Measurements from ENCODE around the gene PIK3R4. TPM values are rescaled to one million over a fixed set of nuclear protein-coding genes. Genes with fewer than 3 reads are reported as not detected.

PIK3R4 gene
- total RNA-seq, 1 experiment from 2014 or later = 33.9 TPM

DNA sequence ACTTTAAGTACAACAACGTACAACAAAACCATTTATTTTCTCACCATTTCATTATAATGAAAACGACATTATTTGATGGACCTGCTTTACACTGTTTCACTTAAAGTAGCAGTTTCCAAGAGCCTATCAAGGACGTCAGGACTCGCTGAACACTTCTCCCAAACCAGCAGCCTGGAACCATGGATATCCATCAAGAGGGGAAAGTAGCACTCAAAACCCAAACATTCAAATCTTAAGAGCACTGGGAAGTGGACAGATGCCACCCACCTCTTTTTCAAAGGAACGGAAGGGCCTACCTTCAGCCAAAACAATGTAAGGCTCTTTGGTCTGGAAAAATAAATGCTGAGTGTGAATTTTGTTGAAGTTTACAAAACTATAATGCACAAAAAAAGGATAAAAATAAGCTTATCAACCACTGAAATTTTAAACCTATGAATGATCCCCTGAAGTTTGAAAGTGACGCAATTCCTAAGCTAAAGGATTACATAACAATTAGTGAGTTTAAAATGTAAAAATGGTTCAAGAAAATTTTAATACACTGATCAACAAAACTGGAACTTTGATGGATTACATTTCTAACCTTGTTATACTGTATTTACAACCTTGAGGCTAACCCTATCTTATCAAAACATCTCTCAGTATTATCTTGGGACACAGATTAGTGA lies 4.6 kb downstream of the PIK3R4 start:
- no peak for DNase-seq (ENCODE audit: low read depth)

DNA sequence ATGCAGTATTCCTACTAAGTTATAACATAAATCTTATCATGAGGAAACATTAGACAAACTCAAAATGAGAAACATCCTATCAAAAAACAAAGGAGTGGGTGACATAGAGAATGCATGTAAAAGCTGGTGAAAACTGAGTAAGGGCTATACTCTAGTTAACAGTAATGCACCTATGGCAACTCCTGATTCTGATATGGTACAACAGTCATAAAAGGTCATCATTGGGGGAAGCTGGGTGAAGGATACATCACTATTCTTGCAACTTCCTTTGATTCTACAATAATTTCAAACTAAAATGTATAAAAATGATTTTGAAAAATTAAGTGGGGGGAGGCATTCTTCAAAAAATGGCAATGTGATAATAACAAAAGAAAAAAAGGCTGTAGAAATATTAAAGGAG lies 6.8 kb downstream of the PIK3R4 start:
- no peak for DNase-seq (ENCODE audit: low read depth)

DNA sequence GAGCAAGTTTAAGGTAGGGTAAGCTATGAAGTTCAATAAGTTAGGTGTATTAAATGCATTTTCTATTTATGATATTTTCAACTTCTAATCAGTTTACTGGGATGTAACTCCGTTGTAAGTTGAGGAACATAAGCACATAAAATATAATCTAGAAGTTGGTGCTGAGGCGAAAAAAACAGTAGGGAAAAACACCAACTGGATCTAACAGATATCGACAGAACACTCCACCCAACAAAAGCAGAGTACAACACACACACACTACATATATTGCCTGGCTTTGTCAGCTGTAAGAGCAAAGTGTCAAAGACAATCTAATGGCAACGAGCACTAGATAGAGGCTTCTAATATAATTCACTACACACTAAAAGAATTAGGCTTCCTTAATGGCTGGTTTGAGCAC lies 8.4 kb downstream of the PIK3R4 start:
- DNase-seq (ENCODE audit: low read depth) = no peak

DNA sequence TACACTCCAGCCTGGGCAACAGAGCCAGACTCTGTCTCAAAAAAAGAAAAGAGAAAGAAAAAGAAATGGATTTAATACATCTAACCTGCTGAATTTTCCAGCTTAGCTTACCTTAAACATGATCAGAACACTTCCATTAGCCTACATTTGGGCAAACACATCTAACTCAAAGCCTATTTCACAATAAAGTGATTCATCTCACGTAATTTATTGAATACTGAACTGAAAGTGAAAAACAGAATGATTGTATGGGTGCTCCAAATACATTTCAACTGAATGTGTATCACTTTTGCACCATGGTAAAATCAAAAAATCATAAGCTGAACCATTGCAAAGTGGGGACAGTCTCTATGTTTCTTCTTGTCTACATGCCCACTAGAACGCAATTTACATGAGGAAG lies 9.0 kb downstream of the PIK3R4 start:
- DNase-seq (ENCODE audit: low read depth) = no peak

DNA sequence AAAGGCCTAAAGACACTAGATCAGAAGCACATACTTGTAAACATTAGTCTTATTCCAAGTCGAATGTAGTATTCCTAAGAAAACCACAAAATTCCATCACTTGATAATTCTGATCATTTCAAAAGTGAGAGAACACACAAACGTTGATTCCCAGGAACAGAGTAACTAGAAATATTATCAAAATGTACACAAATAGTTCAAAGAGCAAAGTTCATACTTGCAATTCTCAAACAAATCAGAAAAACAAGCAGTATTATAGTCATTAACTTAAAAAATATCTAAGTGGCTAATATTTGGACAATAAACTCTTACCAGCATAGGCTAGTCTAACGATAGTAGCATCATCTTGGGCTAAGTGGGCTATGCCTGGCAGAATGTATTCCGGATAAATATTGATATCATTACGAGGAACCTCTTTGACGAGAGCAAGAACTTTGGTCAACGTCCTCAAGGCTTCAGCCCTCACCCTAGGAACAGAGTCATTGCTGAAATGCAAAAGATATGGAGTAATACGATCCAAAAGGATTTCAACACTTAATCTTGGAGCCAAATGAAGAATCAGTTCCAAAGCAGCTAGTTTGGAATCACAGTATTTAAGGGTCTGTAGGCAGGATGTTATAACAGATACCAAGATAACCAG lies 13.3 kb downstream of the PIK3R4 start:
- no peak for DNase-seq (ENCODE audit: low read depth)

- DNase-seq (ENCODE audit: low read depth) = no peak
These were observed 14.1 kb downstream of the PIK3R4 start for GRCh38 chr3:130732501-130732900.

DNA sequence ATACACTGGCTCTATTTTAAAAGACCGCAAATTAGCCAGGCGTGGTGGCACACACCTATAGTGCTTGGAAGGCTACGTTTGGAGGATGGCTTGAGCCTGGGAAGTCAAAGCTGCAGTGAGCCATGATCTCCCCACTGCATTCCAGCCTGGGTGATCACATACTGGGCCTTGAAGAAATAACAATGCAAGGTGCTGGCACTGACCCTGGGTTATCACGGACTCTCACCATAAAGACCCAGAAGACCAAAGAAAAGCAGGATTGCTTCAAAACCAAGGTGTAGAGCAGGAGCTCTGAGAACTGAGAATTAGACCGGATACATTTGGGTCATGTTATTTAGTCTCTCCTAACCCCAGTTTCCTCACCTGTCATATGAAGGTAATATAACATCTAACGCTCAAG lies 14.8 kb downstream of the PIK3R4 start:
- no peak for DNase-seq (ENCODE audit: low read depth)

DNA sequence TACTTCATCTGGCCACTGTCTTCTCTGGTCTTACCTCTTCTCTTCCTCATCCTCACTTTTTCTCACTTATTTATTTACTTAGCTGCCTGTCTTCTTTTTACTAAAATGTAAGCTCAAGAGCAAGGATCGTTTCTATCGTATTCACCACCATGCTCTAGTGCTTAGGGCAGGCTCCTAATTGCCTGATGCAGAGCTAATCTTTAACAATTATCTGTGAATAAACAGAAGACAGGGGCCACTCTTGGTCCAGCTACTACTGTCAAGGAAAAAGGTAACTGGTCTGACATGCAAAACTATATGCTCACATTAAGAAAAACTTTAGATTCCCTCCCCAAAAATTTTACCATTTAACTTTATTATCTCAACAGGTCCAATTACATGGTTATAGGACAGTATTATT lies 17.5 kb downstream of the PIK3R4 start:
- no peak for DNase-seq (ENCODE audit: low read depth)

GRCh38 chr3:130728037-130728436 lies 18.6 kb downstream of the PIK3R4 start:
- DNase-seq (ENCODE audit: low read depth) = no peak

GRCh38 chr3:130725746-130726145 lies 20.9 kb downstream of the PIK3R4 start:
- DNase-seq (ENCODE audit: low read depth) = peak; percentile 38

- DNase-seq (ENCODE audit: low read depth) = no peak
These were observed 31.0 kb downstream of the PIK3R4 start for GRCh38 chr3:130715616-130716015.

- DNase-seq (ENCODE audit: low read depth) = no peak
These were observed 33.8 kb downstream of the PIK3R4 start for GRCh38 chr3:130712718-130713423.

DNA sequence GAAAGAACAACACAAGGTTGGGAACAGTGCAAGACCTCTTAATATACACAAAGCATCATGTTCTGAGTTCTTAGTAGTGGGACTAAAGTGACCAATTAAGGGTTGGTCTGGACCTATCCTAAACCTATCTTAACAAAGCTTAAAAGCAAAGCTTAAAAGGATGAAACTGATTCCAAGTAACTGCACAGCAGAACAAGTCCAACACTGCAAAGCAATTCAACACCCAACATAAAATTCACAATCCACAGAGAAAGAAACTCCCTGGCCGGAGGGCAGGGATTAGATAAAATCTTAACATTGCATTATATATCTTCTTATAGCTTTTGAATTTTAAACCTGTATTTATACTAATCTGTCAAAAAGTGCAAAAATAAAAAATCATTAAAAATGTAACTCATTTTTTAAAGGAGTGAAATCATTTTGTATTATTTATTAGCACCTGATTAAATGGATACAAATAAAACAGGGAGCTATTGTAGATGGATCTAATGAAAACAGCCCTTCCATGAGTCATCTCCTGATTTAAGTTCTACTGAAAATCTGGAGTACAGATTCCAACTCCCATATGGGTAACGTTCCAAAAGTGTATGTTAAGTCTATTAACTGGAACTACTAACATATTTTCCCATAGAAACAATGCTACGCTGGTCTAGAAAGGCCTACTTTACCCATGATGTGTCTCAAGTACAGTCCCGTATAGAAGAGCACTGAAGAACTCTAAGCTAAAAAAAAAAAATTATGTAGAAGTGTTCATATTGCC lies 34.9 kb downstream of the PIK3R4 start:
- no peak for DNase-seq (ENCODE audit: low read depth)

- no peak for DNase-seq (ENCODE audit: low read depth)
These were observed 37.0 kb downstream of the PIK3R4 start for GRCh38 chr3:130709671-130710070.

DNA sequence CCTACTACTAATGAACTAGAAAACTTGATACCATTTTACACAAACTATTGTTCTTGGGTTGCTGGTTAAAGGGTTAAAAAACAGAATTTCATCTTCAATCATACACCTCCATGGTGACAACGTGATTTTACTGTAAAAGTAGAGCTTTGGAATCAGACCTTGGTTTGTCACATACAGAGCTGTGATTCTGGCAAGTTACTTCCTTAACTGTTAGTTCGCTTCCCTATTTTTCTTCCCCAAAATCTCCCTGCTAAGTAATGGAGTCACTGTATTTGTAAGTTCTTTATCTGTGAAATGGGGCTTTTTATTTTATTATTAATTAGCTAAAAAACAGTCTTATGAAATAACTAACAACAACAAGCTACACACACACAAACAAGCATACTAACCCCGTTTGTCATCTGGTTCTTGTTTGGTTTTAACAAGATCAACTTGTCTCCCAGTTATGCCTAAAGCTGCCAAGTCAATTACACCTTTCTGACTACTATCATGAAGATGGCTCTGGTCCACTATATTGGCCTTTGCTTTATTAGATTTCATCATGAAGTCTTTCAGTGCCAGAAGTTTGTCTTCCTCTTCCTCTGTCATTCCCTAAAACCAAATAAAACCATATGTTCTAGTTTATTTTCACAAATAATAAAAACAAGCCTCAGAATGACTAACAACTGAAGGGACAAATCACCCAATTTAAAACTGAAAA lies 38.6 kb downstream of the PIK3R4 start:
- no peak for DNase-seq (ENCODE audit: low read depth)

DNA sequence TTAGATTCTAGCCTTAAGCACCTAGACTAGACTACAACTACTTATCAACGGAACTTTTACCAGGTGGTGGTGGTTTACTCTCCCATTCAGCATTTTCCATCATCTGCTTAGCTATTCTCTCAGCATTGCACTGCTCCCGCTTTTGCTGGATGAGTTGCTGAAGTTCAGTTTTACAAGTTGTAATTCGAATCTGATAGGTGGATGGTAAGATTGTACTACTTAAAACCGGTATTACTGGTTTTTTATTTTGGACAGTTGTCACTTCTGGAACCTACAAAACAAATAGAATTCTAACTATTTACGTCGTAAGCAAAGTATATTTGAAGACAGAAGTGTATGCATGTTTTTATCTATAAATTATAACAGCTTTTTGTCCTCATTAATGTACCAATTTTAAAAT lies 41.1 kb downstream of the PIK3R4 start:
- no peak for DNase-seq (ENCODE audit: low read depth)

DNA sequence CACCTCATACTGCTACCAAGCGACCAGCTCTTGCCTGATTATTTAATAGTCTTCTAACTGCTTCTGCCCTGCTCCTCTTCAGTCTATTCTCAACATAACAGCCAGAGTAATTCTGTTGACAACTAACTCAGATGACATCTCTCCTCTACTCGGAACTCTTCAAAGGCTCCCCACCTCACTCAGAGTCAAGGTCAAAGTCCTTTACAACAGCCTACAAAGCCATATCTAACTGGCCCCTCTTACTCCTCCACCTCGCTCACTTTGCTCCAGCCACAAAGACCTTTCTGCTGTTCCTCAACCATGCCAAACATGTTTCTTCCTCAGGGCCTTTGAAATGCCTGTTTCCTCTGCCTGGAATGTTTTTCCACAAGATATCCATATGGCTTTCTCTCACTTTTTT lies 43.6 kb downstream of the PIK3R4 start:
- DNase-seq (ENCODE audit: low read depth) = no peak

- peak; percentile 84 for DNase-seq (ENCODE audit: low read depth)
These were observed 46.1 kb downstream of the PIK3R4 start for GRCh38 chr3:130700541-130700940.

- DNase-seq (ENCODE audit: low read depth) = peak; percentile 13
These were observed 46.9 kb downstream of the PIK3R4 start for GRCh38 chr3:130699765-130700164.

GRCh38 chr3:130693314-130693713 lies 53.3 kb downstream of the PIK3R4 start:
- DNase-seq (ENCODE audit: low read depth) = no peak

GRCh38 chr3:130692455-130692854 lies 54.2 kb downstream of the PIK3R4 start:
- DNase-seq (ENCODE audit: low read depth) = peak; percentile 6
